Measurements from ENCODE around the gene SURF6. TPM values are rescaled to one million over a fixed set of nuclear protein-coding genes. Genes with fewer than 3 reads are reported as not detected.

SURF6 gene
- total and polyA plus RNA-seq, 2 experiments from 2014 or later, result 20.2 to 24.3 TPM

DNA sequence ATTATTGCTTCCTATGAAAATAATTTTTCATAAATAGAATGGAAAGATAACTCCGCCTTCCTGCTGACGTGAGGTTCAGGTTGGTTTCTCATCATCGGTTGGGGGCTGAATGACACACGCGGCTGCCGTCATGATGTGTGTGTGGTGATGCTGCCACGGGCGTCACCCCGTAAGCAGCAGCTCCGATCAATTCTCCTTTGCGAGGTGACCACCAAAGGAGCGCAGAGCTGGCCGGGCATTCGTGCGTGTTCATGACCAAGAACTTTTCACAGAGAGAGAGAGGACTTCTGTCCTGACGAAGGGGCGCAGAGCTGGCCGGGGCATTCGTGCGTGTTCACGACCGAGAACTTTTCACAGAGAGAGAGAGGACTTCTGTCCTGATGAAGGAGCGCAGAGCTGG, 30.3 kb downstream of the SURF6 start:
- Histone ChIP-seq H3K4me1 (ENCODE audit: insufficient read depth) (no peaks in the 10 kb centered on the region), H3K9me2 (replicated peaks; ENCODE audit: insufficient read depth) (no peaks in the 10 kb centered on the region), H3K27ac (no peak overlapping the region), H3K9me3 (ENCODE audit: low read depth) (no peaks in the 10 kb centered on the region), H3K27me3 (no peaks in the 10 kb centered on the region), H4K20me1 (ENCODE audit: insufficient read depth, poor library complexity, severe bottlenecking) (no peaks in the 10 kb centered on the region), H3K4me3 (no peak overlapping the region), H3K4me2 (no peak overlapping the region), H3K36me3 (replicated peaks; ENCODE audit: insufficient read depth, low read depth) (no peaks in the 10 kb centered on the region), H3K79me2 (no peaks in the 10 kb centered on the region), H2AFZ (no peak overlapping the region)
- DNase-seq (ENCODE audit: low spot score), result no peak
- no peak for TF ChIP-seq EZH2phosphoT487 (IDR thresholded peaks at IDR 0.05; ENCODE audit: low read depth, severe bottlenecking, unreplicated experiment)
- TF ChIP-seq EZH2 (IDR thresholded peaks at IDR 0.05; ENCODE audit: borderline replicate concordance), result no peak
- TF ChIP-seq CTCF (IDR thresholded peaks at IDR 0.05; ENCODE audit: poor library complexity), result no peak
- WGBS (ENCODE audit: low lambda C conversion rate, missing lambda C conversion rate), result 95% methylated on average over 16 of the region's 23 CpGs

GRCh38 chr9:133304477-133305377, 31.3 kb downstream of the SURF6 start:
- H3K4me3 ChIP-seq, result no peak overlapping the region
- no peaks in the 10 kb centered on the region for H3K79me2 ChIP-seq
- H3K27me3 ChIP-seq, result no peaks in the 10 kb centered on the region
- no peak overlapping the region for H2AFZ ChIP-seq
- no peak for DNase-seq (ENCODE audit: low spot score)
- no peaks in the 10 kb centered on the region for H4K20me1 ChIP-seq (ENCODE audit: insufficient read depth, poor library complexity, severe bottlenecking)
- 94% methylated on average over 32 of the region's 38 CpGs for WGBS (ENCODE audit: low lambda C conversion rate, missing lambda C conversion rate)
- H3K4me2 ChIP-seq, result no peak overlapping the region
- H3K27ac ChIP-seq, result no peak overlapping the region
- no peaks in the 10 kb centered on the region for H3K9me3 ChIP-seq (ENCODE audit: low read depth)
- no peaks in the 10 kb centered on the region for H3K4me1 ChIP-seq (ENCODE audit: insufficient read depth)
- H3K9me2 ChIP-seq (replicated peaks; ENCODE audit: insufficient read depth), result no peaks in the 10 kb centered on the region
- TF ChIP-seq EZH2phosphoT487 (IDR thresholded peaks at IDR 0.05; ENCODE audit: low read depth, severe bottlenecking, unreplicated experiment), result no peak
- TF ChIP-seq CTCF (IDR thresholded peaks at IDR 0.05; ENCODE audit: poor library complexity), result no peak
- TF ChIP-seq EZH2 (IDR thresholded peaks at IDR 0.05; ENCODE audit: borderline replicate concordance), result no peak
- no peaks in the 10 kb centered on the region for H3K36me3 ChIP-seq (replicated peaks; ENCODE audit: insufficient read depth, low read depth)

DNA sequence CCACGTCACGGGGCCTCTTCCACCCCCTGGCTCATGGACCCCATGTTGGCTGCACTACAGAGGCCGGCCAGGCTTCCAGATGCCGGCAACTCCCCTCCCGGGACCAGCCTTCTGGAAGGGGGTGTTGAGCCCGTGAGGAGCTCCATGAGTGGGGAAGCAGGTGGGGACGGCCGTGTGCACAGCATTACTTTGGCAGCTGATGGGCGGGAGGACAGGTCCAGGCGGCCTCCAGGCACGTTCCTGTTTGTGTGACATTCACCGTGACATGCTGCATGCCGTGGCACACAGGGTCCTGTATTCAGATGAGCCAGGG, 31.9 kb downstream of the SURF6 start:
- Histone ChIP-seq H3K4me2 (no peak overlapping the region), H3K4me1 (ENCODE audit: insufficient read depth) (no peaks in the 10 kb centered on the region), H2AFZ (no peak overlapping the region), H3K36me3 (replicated peaks; ENCODE audit: insufficient read depth, low read depth) (no peaks in the 10 kb centered on the region), H3K79me2 (no peaks in the 10 kb centered on the region), H3K9me3 (ENCODE audit: low read depth) (no peaks in the 10 kb centered on the region), H3K9me2 (replicated peaks; ENCODE audit: insufficient read depth) (no peaks in the 10 kb centered on the region), H3K27me3 (no peaks in the 10 kb centered on the region), H4K20me1 (ENCODE audit: insufficient read depth, poor library complexity, severe bottlenecking) (no peaks in the 10 kb centered on the region), H3K4me3 (no peak overlapping the region), H3K27ac (no peak overlapping the region)
- no peak for DNase-seq (ENCODE audit: low spot score)
- 88% methylated on average over 12 of the region's 13 CpGs for whole genome bisulfite sequencing (ENCODE audit: low lambda C conversion rate, missing lambda C conversion rate)
- no peak for TF ChIP-seq CTCF (IDR thresholded peaks at IDR 0.05; ENCODE audit: poor library complexity)
- TF ChIP-seq EZH2phosphoT487 (IDR thresholded peaks at IDR 0.05; ENCODE audit: low read depth, severe bottlenecking, unreplicated experiment), result no peak
- no peak for TF ChIP-seq EZH2 (IDR thresholded peaks at IDR 0.05; ENCODE audit: borderline replicate concordance)
